ELF-1 (cell line): ENCODE measurements around the gene PGM1.
"Not testable (repeated sequence)": the region's sequence is repeated elsewhere in the genome, so short reads cannot be mapped to it uniquely, and the experiment has no call there.

Source experiments
- DNase-seq: peaks from one replicate; pipeline ENCODE4 v3.0.0-alpha.2; 2016; ENCODE audit warnings: low read depth, low spot score

The PGM1 gene

DNA sequence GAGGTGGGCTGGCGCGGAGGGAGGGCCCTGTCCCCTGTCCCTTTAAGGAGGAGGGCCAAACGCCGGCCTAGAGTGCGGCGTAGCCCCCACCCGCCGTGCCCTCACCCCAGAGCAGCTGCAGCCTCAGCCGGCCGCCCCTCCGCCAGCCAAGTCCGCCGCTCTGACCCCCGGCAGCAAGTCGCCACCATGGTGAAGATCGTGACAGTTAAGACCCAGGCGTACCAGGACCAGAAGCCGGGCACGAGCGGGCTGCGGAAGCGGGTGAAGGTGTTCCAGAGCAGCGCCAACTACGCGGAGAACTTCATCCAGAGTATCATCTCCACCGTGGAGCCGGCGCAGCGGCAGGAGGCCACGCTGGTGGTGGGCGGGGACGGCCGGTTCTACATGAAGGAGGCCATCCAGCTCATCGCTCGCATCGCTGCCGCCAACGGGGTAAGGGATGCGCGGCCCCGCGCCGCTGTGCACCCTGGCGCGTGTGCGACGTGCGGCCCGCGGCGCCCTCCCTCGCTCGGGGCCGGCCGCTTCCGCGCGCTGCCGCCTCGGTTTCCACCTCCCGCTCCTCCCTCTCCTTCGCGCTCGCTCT is at the start of gene PGM1:
PGM1 (plus strand) TSS at position 109 of the 583 bp plus-strand sequence; CDS start at position 187, 78 bp downstream.
- peak; percentile 84 for DNase-seq

DNA sequence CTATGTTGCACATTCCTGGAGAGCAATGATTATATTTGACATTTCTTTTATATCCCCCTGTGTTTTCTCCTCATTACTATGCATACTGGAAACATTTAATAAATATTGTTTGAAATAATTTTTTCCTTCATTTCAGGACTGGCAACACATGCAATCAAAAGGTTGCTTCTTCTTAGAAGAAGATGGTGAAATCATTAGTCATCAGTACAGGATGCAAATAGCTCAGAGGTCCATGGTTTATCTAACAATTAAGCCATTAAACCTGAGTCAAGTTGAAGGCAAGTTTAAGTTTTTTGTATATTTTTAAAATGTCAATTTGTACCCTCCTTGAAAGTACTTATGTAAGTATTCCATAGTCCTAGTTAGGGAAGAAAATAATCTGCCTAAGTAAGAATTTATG is 47.4 kb upstream of the PGM1 start:
- DNase-seq, result no peak

DNA sequence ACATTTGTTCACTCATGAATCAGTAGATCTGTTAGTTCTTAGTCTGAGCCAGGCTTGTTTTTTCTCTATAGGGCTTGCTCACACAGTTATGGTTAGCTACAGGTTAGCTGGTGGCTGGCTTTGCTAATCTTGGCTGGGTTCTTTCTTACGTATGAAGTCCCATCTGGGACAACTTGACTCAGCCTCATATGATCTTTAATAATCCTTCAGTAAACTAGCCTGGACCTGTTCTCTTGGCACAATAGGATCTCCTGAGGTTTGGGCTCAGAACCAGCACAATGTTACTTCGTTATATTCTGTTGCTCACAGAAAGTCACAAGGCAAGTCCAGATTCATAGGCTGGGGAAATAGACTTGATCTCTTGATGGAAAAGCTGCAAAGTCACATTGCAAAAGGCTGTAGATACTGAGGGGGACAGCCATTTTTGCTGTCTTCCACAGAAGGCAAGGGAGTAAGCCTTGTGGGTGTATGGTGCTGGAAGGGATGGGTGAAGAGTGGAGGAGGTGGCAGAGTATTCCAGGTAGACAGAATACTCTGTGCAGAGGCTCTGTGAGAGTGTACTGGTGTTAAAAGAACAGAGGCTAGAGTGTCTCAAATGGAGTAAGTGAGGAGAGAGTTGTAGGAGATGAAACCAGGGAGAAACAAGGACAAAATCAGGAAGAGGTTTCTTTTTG is 45.5 kb upstream of the PGM1 start:
- DNase-seq, result no peak

DNA sequence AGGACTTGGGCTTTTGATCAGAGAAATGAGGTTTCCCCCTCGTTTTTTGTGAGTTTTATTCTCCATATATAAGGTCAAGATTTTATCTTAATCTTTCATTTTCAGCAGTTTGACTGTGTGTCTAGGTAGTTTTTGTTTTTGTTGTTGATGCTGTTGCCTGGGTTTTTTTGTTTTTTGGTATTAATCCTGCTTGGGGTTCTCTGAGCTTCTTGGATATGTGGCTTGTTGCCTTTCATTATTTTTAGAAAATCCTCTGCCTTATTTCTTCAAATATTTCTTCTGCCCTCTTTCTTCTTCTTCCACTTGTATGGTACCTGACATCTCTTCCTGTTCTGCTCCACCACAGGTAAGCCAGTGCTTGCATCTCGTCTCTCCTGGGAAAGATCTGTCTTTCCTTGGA is 44.9 kb upstream of the PGM1 start:
- no peak for DNase-seq

DNA sequence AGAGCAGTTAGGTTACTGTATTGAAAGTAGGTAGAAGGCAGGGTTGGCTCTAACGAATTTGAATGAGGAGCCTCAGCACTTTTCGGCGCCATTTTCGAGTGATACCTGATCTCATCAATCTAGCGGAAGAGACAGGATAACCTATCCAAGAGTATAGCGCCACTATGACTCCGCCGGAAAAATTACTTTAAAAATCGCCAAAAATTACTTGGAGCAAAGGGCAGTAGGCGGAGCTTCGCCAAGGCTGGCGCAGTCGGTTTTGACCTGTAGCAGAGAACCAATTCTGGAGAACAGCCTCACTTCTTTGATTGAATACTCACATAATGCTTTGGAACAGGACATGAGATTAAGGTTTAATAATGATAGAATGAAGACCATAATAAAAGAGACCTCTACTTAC is 44.3 kb upstream of the PGM1 start:
- no peak for DNase-seq

DNA sequence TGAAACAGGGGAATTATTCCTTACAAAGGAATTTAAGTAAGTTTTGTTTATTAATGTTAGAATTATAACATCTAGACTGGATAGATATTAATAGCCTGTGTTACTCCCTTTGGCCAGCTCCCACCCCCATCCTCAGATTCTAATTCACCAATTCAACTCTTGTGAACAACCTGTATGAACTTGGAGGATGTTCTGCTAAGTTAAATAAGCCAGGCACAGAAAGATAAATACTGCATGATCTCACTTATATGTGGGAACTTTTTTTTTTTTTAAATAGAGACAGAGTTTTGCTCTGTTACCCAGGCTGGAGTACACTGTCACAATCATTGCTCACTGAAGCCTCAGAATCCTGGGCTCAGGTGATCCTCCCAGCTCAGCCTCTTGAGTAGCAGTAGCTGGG is 37.7 kb upstream of the PGM1 start:
- no peak for DNase-seq

DNA sequence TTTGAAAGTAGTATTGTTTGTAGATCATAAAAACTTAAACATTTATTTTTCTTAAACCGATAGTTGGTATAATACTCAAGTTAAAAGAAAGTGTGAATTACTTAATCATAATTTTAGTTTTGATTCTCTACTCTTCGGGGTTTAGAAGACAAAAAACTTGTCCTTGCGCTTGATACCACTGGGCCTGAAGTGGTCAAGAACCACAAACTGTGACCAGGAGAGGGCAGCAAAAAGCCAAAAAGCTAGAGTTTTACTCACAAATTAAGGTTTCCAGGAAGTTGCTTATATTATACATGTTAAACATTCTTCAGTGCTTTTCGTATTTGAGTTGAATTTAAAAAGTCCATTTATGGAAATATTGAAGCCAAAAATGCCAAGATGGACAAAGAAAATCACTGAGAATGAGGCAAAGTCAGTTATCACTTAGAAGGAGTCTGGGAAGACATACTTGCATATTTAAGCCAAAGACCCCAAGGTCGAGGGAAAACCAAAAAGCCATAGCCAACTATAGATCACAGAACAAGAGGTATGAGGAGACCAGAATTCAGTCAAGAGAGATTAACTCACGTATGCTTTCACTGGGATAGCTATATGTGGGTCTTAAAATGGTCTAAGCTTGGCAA is 35.7 kb upstream of the PGM1 start:
- peak; percentile 35 for DNase-seq

DNA sequence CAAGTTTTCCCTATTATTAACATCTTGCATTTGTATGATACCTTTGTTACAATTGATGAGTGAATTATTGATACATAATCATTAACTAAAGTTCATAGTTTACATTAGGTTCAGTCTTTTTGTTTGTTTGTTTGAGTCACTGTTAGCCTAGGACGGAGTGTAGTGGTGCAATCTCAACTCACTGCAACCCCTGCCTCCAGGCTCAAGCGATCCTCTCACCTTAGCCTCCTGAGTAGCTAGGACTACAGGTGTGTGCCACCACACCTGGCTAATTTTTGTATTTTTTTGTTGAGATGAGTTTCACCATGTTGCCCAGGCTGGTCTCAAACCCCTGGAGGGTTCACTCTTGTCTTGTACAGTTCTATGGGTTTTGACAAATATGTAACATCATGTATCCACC is 33.9 kb upstream of the PGM1 start:
- no peak for DNase-seq

DNA sequence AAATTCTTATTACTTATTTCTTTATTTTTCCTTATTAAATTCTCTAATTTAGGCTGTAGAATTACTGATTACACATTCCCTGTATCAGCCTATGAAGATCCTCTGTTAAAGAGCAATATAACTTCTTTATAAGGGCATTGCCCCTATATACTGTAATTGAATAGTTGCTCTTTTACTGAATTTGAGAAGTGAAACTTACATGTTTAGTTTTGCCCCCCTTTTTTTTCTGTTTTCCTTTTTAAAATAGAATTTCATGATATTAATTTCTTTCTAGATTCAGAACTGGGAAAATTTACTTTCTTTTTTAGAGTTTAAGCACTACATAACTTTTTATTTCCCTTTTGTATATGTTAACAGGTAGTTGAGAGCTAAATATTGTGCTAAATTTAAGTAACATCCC is 29.5 kb upstream of the PGM1 start:
- no peak for DNase-seq

DNA sequence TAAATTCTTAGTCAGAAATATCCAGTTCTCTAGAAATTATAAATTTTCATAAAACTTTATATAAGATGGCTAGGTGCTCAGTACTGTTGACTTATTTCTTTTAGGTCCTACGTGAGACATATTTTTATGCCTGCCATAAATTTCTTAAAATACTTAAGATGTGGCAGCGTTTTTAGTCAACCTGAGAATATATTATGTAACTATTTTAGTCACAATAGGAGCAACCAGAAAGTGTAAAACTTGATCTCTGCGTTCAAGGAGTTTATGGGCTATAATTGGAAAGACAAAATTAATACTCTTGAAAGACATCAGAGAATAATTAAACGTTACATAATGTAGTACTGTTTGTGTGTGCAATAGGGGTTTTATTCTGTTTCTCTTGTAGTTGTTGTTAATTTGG is 24.1 kb upstream of the PGM1 start:
- no peak for DNase-seq

DNA sequence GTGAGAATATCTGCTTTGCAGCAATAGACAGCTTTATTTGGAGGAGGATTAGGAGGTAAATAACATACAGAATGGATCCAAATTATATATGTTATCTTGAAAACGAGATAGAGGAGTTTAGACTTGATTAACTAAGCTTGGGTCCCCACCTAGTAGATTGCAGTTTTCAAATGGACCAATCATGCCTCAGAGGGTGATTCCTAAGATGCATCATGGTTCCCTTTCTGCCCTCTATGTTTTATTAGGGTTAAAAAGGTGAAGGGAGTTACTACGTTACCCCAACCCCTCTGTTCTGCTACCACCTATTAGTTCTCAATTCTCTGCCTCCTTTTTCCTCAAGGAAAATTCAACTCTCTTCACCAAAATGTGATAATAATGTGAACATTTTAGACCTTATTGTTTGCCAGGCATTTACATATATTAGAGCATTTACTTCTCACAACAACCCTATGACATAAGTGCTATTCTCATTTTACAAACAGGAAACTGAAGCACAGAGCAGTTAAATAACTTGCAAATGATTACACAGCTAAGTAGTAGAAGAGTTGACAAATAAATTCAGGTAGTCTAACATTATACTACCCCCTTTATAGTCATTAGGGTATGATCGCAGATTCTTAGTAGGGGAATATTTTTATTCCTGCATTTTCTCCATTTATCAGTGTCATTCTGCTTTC is 23.4 kb upstream of the PGM1 start:
- no peak for DNase-seq

DNA sequence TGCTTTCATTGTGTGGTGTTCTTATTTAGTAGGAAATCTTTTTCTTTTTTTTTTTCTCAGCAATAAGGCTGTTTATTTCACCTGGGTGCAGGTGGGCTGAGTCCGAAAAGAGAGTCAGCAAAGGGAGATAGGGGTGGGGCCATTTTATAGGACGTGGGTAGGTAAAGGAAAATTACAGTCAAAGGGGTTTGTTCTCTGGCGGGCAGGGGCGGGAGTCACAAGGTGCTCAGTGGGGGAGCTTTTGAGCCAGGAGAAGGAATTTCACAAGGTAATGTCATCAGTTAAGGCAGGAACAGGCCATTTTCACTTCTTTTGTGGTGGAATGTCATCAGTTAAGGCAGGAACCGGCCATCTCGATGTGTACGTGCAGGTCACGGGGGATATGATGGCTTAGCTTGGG is 20.5 kb upstream of the PGM1 start:
- peak; percentile 52 for DNase-seq

DNA sequence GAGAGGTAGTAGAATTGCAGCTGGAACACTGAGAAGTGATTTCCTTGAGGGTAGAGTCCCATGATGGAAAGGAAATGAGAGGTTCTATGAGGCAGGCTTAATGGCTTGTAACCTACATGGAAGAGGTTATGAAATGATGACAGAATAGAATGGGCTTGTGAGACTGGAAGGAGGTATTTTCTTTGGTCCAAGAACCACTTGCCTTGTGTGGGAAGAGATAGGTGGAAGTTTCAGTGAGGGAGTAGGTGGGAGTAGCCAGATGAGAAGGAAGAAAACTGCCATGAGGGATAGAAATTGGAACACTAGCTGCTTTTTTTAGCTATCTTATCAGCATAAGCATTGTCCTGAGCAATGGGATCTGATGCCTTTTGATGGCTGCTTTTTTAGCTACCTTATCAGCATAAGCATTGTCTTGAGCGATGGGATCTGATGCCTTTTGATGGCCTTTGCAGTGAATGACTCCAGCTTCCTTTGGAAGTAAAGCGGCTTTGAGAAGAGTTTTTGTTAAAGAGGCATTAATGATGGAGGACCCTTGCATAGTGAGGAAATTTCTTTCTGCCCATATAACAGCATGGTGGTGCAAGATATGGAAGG is 18.9 kb upstream of the PGM1 start:
- DNase-seq, result not testable (repeated sequence)

DNA sequence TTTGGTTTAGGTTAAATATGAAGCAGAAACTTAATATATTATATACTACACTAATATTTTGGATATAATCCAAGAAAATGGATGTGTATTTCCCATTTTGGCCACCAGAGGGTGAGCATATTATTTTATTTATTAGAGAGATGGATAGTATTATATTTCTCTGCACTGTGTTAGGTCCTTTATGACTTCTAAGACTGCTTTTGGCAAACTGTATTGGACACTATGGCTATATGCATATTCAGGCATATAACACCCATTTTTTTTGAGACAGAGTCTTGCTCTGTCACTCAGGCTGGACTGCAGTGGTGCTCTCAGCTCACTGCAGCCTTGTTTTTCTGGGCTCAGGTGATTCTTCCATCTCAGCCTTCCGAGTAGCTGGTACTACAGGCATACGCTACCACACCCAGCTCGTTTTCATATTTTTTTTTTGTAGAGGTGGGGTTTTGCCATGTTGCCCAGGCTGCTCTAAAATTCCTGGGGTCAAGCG is 17.8 kb upstream of the PGM1 start:
- no peak for DNase-seq

DNA sequence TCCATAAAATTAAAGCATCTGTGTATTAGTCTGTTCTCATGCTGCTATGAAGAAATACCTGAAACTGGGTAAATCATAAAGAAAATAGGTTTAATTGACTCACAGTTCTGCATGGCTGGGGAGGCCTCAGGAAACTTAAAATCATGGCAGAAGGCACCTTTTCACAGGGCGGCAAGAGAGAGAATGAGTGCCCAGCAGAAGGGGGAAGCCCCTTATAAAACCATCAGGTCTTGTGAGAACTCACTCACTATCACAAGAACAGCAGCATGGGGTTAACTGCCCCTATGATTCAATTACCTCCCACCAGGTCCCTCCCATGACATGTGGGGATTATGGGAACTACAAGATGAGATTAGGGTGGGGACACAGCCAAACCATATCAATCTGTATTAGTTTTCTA is 6.9 kb upstream of the PGM1 start:
- DNase-seq, result not testable (repeated sequence)

DNA sequence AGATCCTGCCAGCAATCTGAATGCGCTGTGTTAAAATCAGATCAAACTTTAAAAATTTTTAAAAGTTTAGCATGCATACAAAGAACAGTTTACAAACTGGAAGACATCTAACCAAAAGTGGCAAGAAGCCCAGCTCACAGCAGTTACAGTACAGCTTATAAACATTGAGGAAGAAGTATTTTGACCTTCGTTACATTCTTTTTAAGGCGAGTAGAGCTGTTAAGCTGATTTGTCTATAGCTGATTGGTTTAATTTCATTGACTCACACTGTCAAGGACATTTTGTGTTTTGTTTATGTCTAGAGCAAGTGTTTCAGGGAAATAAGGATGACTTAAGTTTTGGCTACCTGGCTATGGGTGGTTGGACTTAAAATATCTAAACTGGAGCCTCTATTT is 3.0 kb upstream of the PGM1 start:
- DNase-seq, result no peak

DNA sequence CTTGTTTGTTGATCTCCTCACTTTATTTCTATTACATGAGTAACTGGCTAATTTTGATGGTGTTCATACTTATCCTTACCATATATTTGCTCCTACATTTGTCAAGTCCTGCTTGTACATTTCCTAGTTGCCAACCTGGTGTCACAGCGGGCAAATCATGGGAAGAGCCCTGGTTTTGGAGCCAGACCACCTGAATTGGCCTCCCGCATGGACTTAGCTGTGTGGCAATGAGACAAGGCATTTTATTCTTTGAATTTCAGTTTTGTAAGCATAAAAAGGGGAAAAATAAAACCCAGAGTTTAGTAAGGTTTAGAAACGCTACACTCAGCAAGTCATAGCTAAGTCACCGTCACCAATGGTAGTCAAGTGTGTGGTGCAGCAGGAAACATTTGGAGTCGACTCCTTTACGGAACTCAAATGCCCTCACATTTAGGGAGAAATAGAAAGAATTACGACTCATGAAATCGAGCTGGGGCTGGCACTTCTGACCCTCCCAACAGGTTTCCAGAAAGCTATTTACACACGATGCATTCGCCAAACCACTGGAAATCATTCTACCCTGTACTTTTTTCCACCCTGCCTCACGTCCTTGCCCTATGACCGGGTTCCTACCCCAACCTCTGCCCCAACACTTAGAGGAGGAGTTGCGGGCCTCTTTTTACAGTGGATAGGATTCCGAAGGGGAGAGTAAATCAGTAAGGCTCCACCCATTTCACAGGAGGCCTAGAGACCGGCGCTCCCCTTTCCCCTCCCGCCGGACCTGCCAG is 492 bp upstream of the PGM1 start:
- no peak for DNase-seq

DNA sequence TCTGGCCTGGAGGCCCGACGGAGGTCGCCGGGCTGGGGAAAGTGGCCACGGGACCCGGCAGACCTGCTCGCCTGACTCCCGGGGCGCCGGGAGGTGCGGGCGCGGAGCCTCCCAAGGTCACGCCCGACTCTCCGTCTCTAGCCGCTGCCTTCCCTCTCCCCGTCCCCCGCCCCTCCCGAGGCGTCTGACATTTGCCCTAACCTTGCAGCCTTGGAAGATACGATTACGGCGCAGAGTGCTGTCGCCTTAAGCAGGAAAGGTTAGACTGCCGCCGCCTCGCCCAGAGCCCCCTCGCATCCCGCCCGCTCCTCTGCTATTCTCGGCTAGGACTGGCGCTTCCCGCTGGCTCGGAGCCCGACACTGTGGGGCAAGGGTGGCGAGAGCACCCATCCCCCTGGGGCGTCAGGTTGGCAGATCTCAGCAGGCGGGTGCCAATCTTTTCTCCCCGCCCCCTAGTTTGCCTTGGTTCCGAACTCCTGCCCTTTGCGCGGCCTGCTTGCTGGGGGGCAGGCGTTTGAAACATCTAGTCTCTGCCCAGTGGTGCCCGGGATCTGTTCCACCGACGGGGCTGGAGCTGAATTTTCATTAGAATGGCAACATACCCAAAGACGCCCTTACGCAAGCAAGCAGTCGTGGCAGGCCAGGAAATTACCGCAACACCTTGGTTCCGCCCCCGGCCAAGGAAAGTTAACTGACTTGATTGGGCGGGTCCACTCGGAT is 835 bp downstream of the PGM1 start:
- DNase-seq, result peak; percentile 78

DNA sequence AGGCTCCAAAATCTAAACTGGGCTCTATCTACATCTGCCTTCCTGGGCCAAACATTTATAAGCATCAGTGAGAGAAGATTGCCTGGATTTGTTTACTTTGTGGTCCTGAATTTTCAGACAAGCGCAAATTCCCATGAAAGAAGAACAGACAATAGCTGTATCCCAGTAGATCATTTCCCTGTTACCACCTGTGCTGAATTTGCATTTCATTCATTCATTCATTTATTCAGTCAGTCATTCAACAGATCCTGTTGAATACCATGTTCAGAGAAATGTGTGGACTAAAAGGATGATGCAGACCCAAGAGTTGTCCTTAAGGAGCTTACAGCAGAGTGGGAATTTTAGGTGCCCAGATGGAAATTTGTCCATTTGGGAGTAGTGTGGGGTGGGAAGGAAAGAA is 2.2 kb downstream of the PGM1 start:
- no peak for DNase-seq

DNA sequence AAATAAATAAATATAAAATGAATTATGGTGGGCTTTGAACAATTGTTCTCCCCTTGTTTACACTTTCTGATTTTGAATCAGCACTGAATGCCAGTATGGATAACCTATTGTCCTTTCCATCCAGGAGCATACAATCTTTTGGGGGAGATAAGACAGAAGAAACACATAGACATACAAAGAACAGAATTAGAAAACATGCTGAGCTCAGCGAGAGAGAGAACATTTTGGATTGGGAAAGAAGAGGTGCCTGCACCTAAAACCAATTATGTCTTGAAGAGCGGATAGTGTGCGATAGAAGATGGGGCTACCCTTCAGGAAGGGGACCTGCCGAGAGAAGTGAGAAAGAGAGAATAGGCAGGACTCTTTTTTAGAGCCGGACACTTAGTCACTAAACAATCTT is 6.6 kb downstream of the PGM1 start:
- no peak for DNase-seq

DNA sequence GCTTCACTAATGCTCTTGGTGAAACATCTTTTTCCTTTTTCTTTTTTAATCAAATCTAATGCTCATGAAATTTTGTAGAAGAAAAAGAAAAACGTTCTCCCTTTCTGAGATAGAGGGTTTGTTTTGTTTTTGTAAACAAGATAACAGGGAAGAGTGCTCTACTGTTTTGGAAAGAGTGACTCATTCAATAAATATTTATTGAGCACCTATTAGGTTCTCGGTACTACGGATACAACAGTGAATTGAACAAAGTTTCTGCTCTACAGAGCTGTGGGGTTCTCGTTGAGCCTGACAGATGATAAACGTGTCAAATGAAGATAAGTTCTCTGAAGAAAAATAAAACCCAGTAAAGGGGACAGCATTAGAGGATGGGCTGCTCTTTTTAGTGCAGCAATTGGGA is 7.0 kb downstream of the PGM1 start:
- no peak for DNase-seq
